Loucy (cell line): ENCODE measurements around the gene SSTR1.

Source experiments
- H2AFZ ChIP-seq: fragments of 200-600 bp; sonication (generic); 2 replicates; pipeline ENCODE4 v1.6.0; 2016; ENCODE audit warnings: antibody characterized with exemption, mild to moderate bottlenecking, low read length, moderate library complexity
- H3F3A ChIP-seq: fragments of 200-600 bp; 2 replicates; pipeline ENCODE4 v1.6.0; 2016; ENCODE audit warnings: antibody characterized with exemption, low read depth, mild to moderate bottlenecking
- H3K27me3 ChIP-seq: fragments of 200-600 bp; sonication (generic); 2 replicates; pipeline ENCODE4 v1.6.1; 2014; ENCODE audit warnings: low read length, mild to moderate bottlenecking; ENCODE audit not compliant: insufficient read depth, poor library complexity, severe bottlenecking
- H3K36me3 ChIP-seq: fragments of 200-600 bp; sonication (generic); 2 replicates; pipeline ENCODE4 v1.6.1; 2016; ENCODE audit warnings: low read length; ENCODE audit not compliant: insufficient read depth
- H3K4me1 ChIP-seq: fragments of 200-600 bp; sonication (generic); 2 replicates; pipeline ENCODE4 v1.5.1; 2014; ENCODE audit warnings: low read length, mild to moderate bottlenecking; ENCODE audit not compliant: insufficient read depth, poor library complexity, severe bottlenecking
- H3K4me2 ChIP-seq: fragments of 200-600 bp; sonication (generic); 2 replicates; pipeline ENCODE4 v1.6.0; 2014; ENCODE audit warnings: antibody characterized with exemption, low read length, low read depth, mild to moderate bottlenecking; ENCODE audit not compliant: poor library complexity, severe bottlenecking
- H3K4me3 ChIP-seq: fragments of 200-600 bp; sonication (generic); 2 replicates; pipeline ENCODE4 v1.5.1; 2014; ENCODE audit warnings: low read length, mild to moderate bottlenecking, mixed read lengths; ENCODE audit not compliant: poor library complexity, severe bottlenecking
- H3K79me2 ChIP-seq: fragments of 200-600 bp; sonication (generic); 2 replicates; pipeline ENCODE4 v1.6.1; 2014; ENCODE audit warnings: low read length; ENCODE audit not compliant: insufficient read depth
- H3K9ac ChIP-seq: fragments of 200-600 bp; sonication (generic); 2 replicates; pipeline ENCODE4 v1.6.0; 2014; ENCODE audit warnings: mild to moderate bottlenecking, low read depth, low read length, moderate library complexity; ENCODE audit not compliant: poor library complexity, severe bottlenecking
- H3K9me2 ChIP-seq: fragments of 200-600 bp; sonication (generic); replicated peaks from 2 replicates; pipeline ENCODE4 v1.6.1; 2016; ENCODE audit warnings: low read depth, low read length, mixed read lengths
- H3K9me3 ChIP-seq: fragments of 200-600 bp; sonication (generic); 2 replicates; pipeline ENCODE4 v1.6.1; 2014; ENCODE audit warnings: mild to moderate bottlenecking, antibody characterized with exemption, low read length, low read depth; ENCODE audit not compliant: insufficient read depth
- H4K20me1 ChIP-seq: fragments of 200-600 bp; sonication (generic); 2 replicates; pipeline ENCODE4 v1.6.0; 2014; ENCODE audit warnings: antibody characterized with exemption, low read length, mild to moderate bottlenecking; ENCODE audit not compliant: insufficient read depth, poor library complexity, severe bottlenecking
- CTCF ChIP-seq: fragments of 200-600 bp; sonication (generic); conservative IDR thresholded peaks from 2 replicates; pipeline ENCODE4 v1.5.1; 2014; ENCODE audit warnings: mild to moderate bottlenecking, antibody characterized with exemption, low read length
- EZH2phosphoT487 ChIP-seq: fragments of 200-600 bp; IDR thresholded peaks from 2 replicates; pipeline ENCODE4 v1.6.1; 2018; ENCODE audit warnings: antibody characterized with exemption, mild to moderate bottlenecking, moderate library complexity, borderline replicate concordance

SSTR1 gene

DNA sequence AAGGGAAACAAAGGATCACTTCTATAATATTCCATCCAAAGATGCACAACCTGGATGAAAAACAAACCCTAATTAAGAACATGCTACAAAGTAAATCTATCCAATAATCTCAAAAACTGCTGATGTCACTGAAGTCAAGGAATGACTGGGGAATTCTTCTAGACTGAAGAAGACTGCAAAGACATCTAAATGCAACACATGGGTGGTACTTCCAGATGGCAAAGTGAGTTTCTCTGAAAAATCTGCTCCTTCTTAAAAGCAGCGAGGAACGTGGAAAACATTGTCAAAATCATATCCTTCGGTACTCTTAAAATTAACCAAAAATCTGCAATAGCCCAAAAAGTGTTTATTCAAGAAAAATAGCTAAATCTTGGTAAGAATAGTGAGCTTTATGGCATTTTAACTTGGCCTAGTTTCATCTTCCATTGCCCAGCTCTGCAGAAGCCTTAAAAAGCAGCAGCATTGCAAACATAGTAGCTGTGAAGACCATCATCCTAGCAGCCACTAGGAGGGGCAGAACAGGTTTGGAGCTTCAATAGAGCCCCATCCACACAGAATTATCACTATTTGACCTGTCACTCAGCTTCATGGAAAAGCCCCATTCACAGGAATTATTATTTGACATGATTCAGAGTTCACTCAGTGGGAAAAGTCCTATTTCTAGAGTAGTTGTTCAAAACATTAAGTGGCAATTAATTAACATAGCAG lies 40.8 kb downstream of the SSTR1 start:
- H3K4me2 ChIP-seq: no peak overlapping the region
- no peaks in the 10 kb centered on the region for H3K9me3 ChIP-seq
- no peak overlapping the region for H2AFZ ChIP-seq
- no peaks in the 10 kb centered on the region for H3K36me3 ChIP-seq
- no peaks in the 10 kb centered on the region for H3K27me3 ChIP-seq
- H3F3A ChIP-seq: no peaks in the 10 kb centered on the region
- no peaks in the 10 kb centered on the region for H3K4me1 ChIP-seq
- H3K4me3 ChIP-seq: no peak overlapping the region
- no peaks in the 10 kb centered on the region for H4K20me1 ChIP-seq
- no peaks in the 10 kb centered on the region for H3K79me2 ChIP-seq
- no peaks in the 10 kb centered on the region for H3K9me2 ChIP-seq
- H3K9ac ChIP-seq: no peak overlapping the region
- TF ChIP-seq CTCF (no peak; the same call in 1 of the 2 replicates), EZH2phosphoT487 (no peak)

GRCh38 chr14:38250331-38250730 lies 42.6 kb downstream of the SSTR1 start:
- Histone ChIP-seq H3K79me2 (no peaks in the 10 kb centered on the region), H3K27me3 (no peaks in the 10 kb centered on the region), H3K4me1 (no peaks in the 10 kb centered on the region), H3K9me3 (no peaks in the 10 kb centered on the region), H3F3A (no peaks in the 10 kb centered on the region), H2AFZ (no peak overlapping the region), H4K20me1 (no peaks in the 10 kb centered on the region), H3K9me2 (no peaks in the 10 kb centered on the region), H3K4me3 (no peak overlapping the region), H3K36me3 (no peaks in the 10 kb centered on the region), H3K9ac (no peak overlapping the region), H3K4me2 (no peak overlapping the region)
- no peak for TF ChIP-seq EZH2phosphoT487
- TF ChIP-seq CTCF: no peak

DNA sequence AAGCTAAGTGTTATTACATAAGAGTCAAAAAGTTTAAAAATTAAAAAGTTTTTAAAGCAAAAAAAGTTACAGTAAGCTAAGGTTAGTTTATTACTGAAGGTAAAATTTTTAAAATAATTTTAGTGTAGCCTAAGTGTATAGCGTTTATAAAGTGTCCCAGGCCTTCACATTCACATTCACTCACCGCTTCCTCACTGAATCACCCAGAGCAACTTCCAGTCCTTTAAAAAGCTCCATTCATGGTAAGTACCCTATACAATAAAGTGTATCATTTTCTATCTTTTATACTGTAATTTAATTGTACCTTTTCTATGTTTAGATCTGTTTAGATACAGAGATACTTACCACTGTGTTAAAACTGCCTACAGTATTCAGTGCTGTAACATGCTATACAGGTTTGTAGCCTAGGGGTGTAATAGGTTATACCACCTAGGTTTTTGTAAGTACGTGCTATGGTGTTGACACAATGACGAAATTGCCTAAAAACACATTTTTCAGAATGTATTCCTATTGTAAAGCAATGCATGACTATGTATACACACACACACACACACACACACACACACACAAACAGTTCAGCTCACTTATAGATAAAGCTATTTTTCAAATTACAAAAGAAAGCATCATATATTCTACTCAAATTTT lies 44.5 kb downstream of the SSTR1 start:
- Histone ChIP-seq H3K27me3 (no peaks in the 10 kb centered on the region), H2AFZ (no peak overlapping the region), H3K4me2 (no peak overlapping the region), H3K4me3 (no peak overlapping the region), H3K79me2 (no peaks in the 10 kb centered on the region), H4K20me1 (no peaks in the 10 kb centered on the region), H3K4me1 (no peaks in the 10 kb centered on the region), H3K36me3 (no peaks in the 10 kb centered on the region), H3K9me2 (no peaks in the 10 kb centered on the region), H3F3A (no peaks in the 10 kb centered on the region), H3K9me3 (no peaks in the 10 kb centered on the region), H3K9ac (no peak overlapping the region)
- TF ChIP-seq EZH2phosphoT487: no peak
- no peak for TF ChIP-seq CTCF
